Kidney (tissue), 14 donors: ENCODE data around the gene TCF7L1. TPM values are rescaled to one million over a fixed set of nuclear protein-coding genes. Genes with fewer than 3 reads are reported as not detected.
A peak's percentile ranks its signal among the peaks of the same experiment; 100 is the strongest.

ENCODE experiments used
- DNase-seq, 5 donors: peaks; one replicate each; pipeline ENCODE4 v3.0.0-alpha.2; 2013 to 2020
- FAIRE-seq: peaks from 2 replicates; lab custom pipeline; 2012; peaks lifted over from hg19 to GRCh38; lab: Jason Lieb, UNC
- H3K27ac ChIP-seq, 2 donors: one replicate each; pipeline ENCODE4 v1.7.0; 2013; ENCODE audit warnings: low read depth in 2 of 2, low read length in 2 of 2, inconsistent platforms in 1 of 2
- H3K27me3 ChIP-seq: one replicate; pipeline ENCODE4 v1.7.1; 2013; ENCODE audit warnings: low read length, inconsistent platforms; ENCODE audit not compliant: control insufficient read depth, insufficient read depth
- H3K36me3 ChIP-seq, 3 donors: one replicate each; pipeline versions ENCODE4 v1.7.0 to v1.7.1; 2013; ENCODE audit warnings: low read length in 3 of 3, control low read depth in 1 of 3, inconsistent platforms in 1 of 3; ENCODE audit not compliant: insufficient read depth in 3 of 3, control insufficient read depth in 2 of 3
- H3K4me1 ChIP-seq, 3 donors: one replicate each; pipeline versions ENCODE4 v1.7.0 to v1.7.1; 2013; ENCODE audit warnings: low read length in 3 of 3, inconsistent platforms in 1 of 3, low read depth in 1 of 3; ENCODE audit not compliant: control insufficient read depth in 2 of 3, insufficient read depth in 2 of 3
- H3K4me3 ChIP-seq, 3 donors: one replicate each; pipeline versions ENCODE4 v1.7.0 to v1.8.1; 2013; ENCODE audit warnings: low read length in 3 of 3, control low read depth in 1 of 3, inconsistent platforms in 1 of 3
- H3K9ac ChIP-seq, 3 donors: one replicate each; pipeline versions ENCODE4 v1.7.0 to v1.7.1; 2013; ENCODE audit warnings: low read length in 3 of 3, control low read depth in 1 of 3, inconsistent platforms in 1 of 3
- H3K9me3 ChIP-seq, 3 donors: one replicate each; pipeline versions ENCODE4 v1.7.0 to v1.7.1; 2013; ENCODE audit warnings: low read length in 3 of 3, control low read depth in 1 of 3, inconsistent platforms in 1 of 3; ENCODE audit not compliant: control insufficient read depth in 2 of 3, insufficient read depth in 1 of 3
- CTCF ChIP-seq: IDR thresholded peaks from 3 replicates; pipeline ENCODE4 v1.5.1; 2012; ENCODE audit warnings: mild to moderate bottlenecking, moderate library complexity, borderline replicate concordance; ENCODE audit not compliant: insufficient read depth; ENCODE audit errors: extremely low read depth
- intact Hi-C: fragments of 100-400 bp; cut with DNase I; formaldehyde crosslinking; loops from one replicate; pipeline ENCODE4 v1.11.1; 2022
- polyA plus RNA-seq: library from polyadenylated mRNA; stranded (reverse); fragments of 350-450 nt; fragmentation: Illumina TruSeq; extraction: RNeasy Lipid Tissue Mini Kit (QIAGEN cat#74804); gene quantifications from one replicate; pipeline ENCODE4 v1.2.3, GENCODE V29; 2014; ENCODE audit warnings: low read depth, low replicate concordance; ENCODE audit not compliant: insufficient read depth
- total RNA-seq: library from RNA; stranded (reverse); fragmentation: NEBNext Ultra II Directional; extraction: Animal tissue kit (Norgen Biotek cat#: 25700); gene quantifications from one replicate; pipeline ENCODE4 v1.2.1, GENCODE V29; 2021
- donor health status: control.
- donor health status: control.
- donor health status: control.
- donor health status: control.
- donor health status: control.
- donor health status: DM: yes; HTN: yes; CAD: no.
- donor health status: Normal renal cell carcinoma (clear cell type).

Gene TCF7L1
- total and polyA plus RNA-seq, 2 donors from 2014 or later: 10.2 to 12.5 TPM

DNA sequence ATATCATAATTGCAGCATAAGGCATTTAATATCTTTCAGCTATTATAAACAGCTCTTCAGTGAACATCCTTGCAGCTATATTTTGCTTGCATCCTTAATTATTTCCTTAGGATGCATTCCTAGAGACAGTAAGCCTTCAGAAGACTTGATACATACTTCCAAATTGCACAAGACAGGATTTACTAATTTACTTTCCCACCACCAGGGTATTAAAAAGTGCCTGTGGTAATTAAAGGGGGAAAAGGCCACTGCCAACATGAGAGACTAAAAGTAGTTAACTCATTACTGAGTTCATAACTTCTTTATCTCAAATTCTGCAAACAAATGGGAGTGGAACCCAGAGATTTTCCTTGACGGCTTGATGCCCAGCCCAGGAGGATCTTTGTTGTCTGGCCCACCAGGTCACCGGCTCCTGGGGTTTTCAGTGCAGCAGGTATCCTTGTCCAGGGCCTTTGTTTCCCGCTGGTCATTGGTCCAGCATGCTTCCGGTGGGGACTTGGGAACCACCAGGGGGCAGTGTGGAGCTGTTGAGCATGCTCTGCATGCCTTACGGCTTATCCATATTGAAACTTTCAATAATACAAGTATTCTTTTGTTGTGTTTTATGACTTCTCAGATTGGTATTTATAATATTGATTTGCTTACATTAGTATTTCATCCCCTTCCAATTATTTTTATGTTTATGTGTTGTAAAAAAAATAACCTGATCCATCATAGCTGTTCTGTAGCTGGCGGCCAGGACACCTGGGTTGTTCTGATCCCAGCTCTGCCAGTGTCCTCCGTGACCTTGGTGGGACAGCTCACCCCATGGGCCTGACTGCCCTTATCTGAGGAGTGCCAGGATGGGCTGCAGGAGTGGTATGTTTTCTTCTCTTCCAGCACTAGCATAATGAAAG is 133.2 kb downstream of the TCF7L1 start:
- no peak overlapping the region for H3K9ac ChIP-seq
- H3K27ac ChIP-seq: no peak overlapping the region
- H3K27me3 ChIP-seq: no peaks in the 10 kb centered on the region
- intact Hi-C loops: no loop called here
- peaks cover 0 to 12% (median 0%) of the 10 kb centered on the region in 3 donors for H3K4me1 ChIP-seq
- DNase-seq: peak in 3 of 5 donors; percentile 73 to 85 (median 76)
- no peaks in the 10 kb centered on the region for H3K9me3 ChIP-seq
- no peak for FAIRE-seq
- H3K4me3 ChIP-seq: no peak overlapping the region
- peak; percentile 69 for TF ChIP-seq CTCF
- H3K36me3 ChIP-seq: no peaks in the 10 kb centered on the region

GRCh38 chr2:85269959-85270358 is 136.8 kb downstream of the TCF7L1 start:
- peak overlapping the region in 1 of 3 donors; percentile 13 for H3K4me3 ChIP-seq
- intact Hi-C loops: loop anchor here (10.0 kb wide), 1 partner anchor 135 kb away; the partner anchor contains the start of gene TCF7L1
- H3K9me3 ChIP-seq: no peaks in the 10 kb centered on the region
- no peak for FAIRE-seq
- H3K36me3 ChIP-seq: no peaks in the 10 kb centered on the region
- no peak for TF ChIP-seq CTCF
- H3K27ac ChIP-seq: peak overlapping the region; percentile 23 to 60
- no peak overlapping the region for H3K9ac ChIP-seq
- H3K4me1 ChIP-seq: peaks cover 0 to 15% (median 0%) of the 10 kb centered on the region in 3 donors
- peak in 1 of 5 donors; percentile 55 for DNase-seq
- no peaks in the 10 kb centered on the region for H3K27me3 ChIP-seq

DNA sequence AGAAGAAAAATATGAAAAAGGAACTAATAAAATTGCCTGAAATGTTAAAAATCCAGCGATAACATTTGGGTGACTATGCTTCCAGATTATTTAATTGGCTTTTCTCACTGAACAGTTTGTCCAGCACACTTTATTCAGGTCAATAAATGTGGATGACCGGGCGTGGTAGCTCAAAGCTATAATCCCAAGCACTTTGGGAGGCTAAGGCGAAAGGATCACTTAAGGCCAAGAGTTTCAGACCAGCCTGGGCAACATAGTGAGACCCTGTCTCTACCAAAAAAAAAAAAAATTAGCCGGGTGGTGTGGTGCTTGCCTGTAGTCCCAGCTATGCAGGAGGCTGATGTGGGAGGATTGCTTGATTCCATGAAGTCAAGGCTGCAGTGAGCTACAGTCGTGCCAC is 139.2 kb downstream of the TCF7L1 start:
- Histone ChIP-seq H3K27ac (no peak overlapping the region), H3K4me3 (no peak overlapping the region), H3K4me1 (peaks cover 0 to 24% (median 0%) of the 10 kb centered on the region in 3 donors), H3K27me3 (no peaks in the 10 kb centered on the region), H3K36me3 (no peaks in the 10 kb centered on the region), H3K9me3 (no peaks in the 10 kb centered on the region), H3K9ac (no peak overlapping the region)
- FAIRE-seq (no peak), DNase-seq (no peak)
- TF ChIP-seq CTCF: no peak
- intact Hi-C loops: loop anchor here (10.0 kb wide), 1 partner anchor 138 kb away; the partner anchor contains the start of gene TCF7L1
